Astrocyte (in vitro differentiated cells and primary cell): ENCODE data around the gene ARHGAP9.

Experiments
- EZH2 ChIP-seq: IDR thresholded peaks from 2 replicates; pipeline ENCODE4 v1.6.1; 2012; ENCODE audit warnings: mild to moderate bottlenecking, low read length, inconsistent platforms; ENCODE audit not compliant: insufficient read depth
- TF ChIP-seq, protein P1 (sequence below): IDR thresholded peaks from 2 replicates; pipeline ENCODE4 v1.5.1; 2011; ENCODE audit warnings: low read depth, mild to moderate bottlenecking, inconsistent platforms, low read length, moderate library complexity; ENCODE audit not compliant: insufficient read depth

DNA sequence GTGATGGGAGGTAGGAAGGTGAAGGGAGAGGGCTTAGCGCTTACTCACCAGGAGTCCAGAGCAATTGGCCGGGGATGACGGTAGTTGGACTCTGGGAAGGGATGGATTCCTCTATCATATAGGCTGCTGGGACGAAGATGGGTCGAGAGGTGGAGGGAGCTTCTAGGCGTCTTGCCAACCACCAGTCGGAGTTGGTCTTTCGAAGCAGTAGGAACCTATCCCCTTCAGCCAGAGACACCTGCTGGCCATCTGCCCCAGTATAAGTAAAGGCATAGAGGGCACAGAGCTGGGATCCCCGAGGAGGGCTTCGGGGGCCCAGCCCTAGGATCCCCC, 657 bp downstream of the ARHGAP9 start:
- TF ChIP-seq EZH2, result no peak
- TF ChIP-seq, protein P1, sequence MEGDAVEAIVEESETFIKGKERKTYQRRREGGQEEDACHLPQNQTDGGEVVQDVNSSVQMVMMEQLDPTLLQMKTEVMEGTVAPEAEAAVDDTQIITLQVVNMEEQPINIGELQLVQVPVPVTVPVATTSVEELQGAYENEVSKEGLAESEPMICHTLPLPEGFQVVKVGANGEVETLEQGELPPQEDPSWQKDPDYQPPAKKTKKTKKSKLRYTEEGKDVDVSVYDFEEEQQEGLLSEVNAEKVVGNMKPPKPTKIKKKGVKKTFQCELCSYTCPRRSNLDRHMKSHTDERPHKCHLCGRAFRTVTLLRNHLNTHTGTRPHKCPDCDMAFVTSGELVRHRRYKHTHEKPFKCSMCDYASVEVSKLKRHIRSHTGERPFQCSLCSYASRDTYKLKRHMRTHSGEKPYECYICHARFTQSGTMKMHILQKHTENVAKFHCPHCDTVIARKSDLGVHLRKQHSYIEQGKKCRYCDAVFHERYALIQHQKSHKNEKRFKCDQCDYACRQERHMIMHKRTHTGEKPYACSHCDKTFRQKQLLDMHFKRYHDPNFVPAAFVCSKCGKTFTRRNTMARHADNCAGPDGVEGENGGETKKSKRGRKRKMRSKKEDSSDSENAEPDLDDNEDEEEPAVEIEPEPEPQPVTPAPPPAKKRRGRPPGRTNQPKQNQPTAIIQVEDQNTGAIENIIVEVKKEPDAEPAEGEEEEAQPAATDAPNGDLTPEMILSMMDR, result no peak
